Transverse colon (tissue), 4 donors: ENCODE data around the gene LCTL. TPM values are rescaled to one million over a fixed set of nuclear protein-coding genes. Genes with fewer than 3 reads are reported as not detected.
A peak's percentile ranks its signal among the peaks of the same experiment; 100 is the strongest.

Source experiments
- DNase-seq: peaks from one replicate; pipeline ENCODE4 v3.0.0-alpha.2; 2019
- H3K27ac ChIP-seq, 4 donors: fragments of 200-600 bp; sonication (generic); 2 replicates each; pipeline ENCODE4 v1.5.1; 2016 to 2018; ENCODE audit warnings: inconsistent platforms in 4 of 4
- H3K27me3 ChIP-seq: fragments of 200-600 bp; sonication (generic); 2 replicates; pipeline ENCODE4 v1.5.1; 2017; ENCODE audit warnings: inconsistent platforms
- H3K36me3 ChIP-seq, 4 donors: fragments of 200-600 bp; sonication (generic); 2 replicates each; pipeline ENCODE4 v1.5.1; 2017 to 2019; ENCODE audit warnings: inconsistent platforms in 4 of 4
- H3K4me1 ChIP-seq, 4 donors: fragments of 200-600 bp; sonication (generic); 2 replicates each; pipeline ENCODE4 v1.5.1; 2017 to 2020; ENCODE audit warnings: inconsistent platforms in 4 of 4
- H3K4me3 ChIP-seq, 4 donors: fragments of 200-600 bp; sonication (generic); 1 replicate in 1 of 4; 2 replicates in 3 of 4; pipeline versions ENCODE4 v1.5.1 to v1.6.1; 2017 to 2019; ENCODE audit warnings: inconsistent platforms in 4 of 4
- H3K9me3 ChIP-seq, 2 donors: fragments of 200-600 bp; sonication (generic); 2 replicates each; pipeline ENCODE4 v1.5.1; 2017 to 2019; ENCODE audit warnings: inconsistent platforms in 2 of 2
- CTCF ChIP-seq, 5 experiments: fragments of 200-600 bp in 3 of 5; fragments of 450-650 bp in 2 of 5; sonication (generic) in 3 of 5; IDR thresholded peaks; 1 replicate in 2 of 5; 2 replicates in 3 of 5; pipeline ENCODE4 v1.5.1; 2016 to 2017; ENCODE audit warnings: antibody characterized with exemption in 5 of 5, inconsistent platforms in 3 of 5, mild to moderate bottlenecking in 2 of 5, moderate library complexity in 1 of 5
- EP300 ChIP-seq: sonication (generic); formaldehyde crosslinking; IDR thresholded peaks from one replicate; pipeline ENCODE4 v1.6.1; 2017; ENCODE audit warnings: antibody characterized with exemption, low read depth
- POLR2A ChIP-seq: fragments of 450-650 bp; IDR thresholded peaks from one replicate; pipeline ENCODE4 v1.6.1; 2016; ENCODE audit warnings: antibody characterized with exemption, mild to moderate bottlenecking, moderate library complexity
- POLR2AphosphoS5 ChIP-seq, 3 donors: sonication (generic); formaldehyde crosslinking; IDR thresholded peaks; one replicate each; pipeline ENCODE4 v1.6.1; 2016; ENCODE audit warnings: antibody characterized with exemption in 3 of 3
- WGBS, 2 donors: methylation state at CpG; one replicate each; pipeline ENCODE4 v1.1.5; 2018; ENCODE audit warnings: low coverage in 1 of 2; 5-methylcytosine and 5-hydroxymethylcytosine counted together
- in situ Hi-C, 4 donors: fragments of 200-750 bp; cut with MboI; loops; one replicate each; pipeline versions ENCODE4 v1.15.0 to v1.15.1; 2017; ENCODE audit warnings: low sequenced_read_pairs in 3 of 4, low pct_ligation_motif_present in 1 of 4, low pct_unique_long_range_greater_than_20kb in 1 of 4
- intact Hi-C: fragments of 100-400 bp; cut with DNase I; formaldehyde crosslinking; loops from one replicate; pipeline ENCODE4 v1.15.1; 2023; ENCODE audit warnings: low total_unique reads
- total RNA-seq, 4 donors: library from RNA; depleted of rRNA; stranded (reverse); fragments of >200 nt; gene quantifications; one replicate each; pipeline ENCODE4 v1.1.0, GENCODE V29; 2016

The LCTL gene
- total RNA-seq, 4 donors from 2014 or later = not detected

GRCh38 chr15:66508293-66508883 lies 57.4 kb downstream of the LCTL start:
- intact Hi-C loops = no loop called here
- 79 to 93% methylated on average over 3 of the region's 3 CpGs for WGBS, 2 donors
- in situ Hi-C loops = no loop called here
- no peak for DNase-seq
- TF ChIP-seq CTCF (IDR thresholded peaks at IDR 0.05) = no peak
- no peak for TF ChIP-seq EP300
- no peak for TF ChIP-seq POLR2A
- no peak for TF ChIP-seq POLR2AphosphoS5 (IDR thresholded peaks at IDR 0.05)
- H3K27me3 ChIP-seq = no peaks in the 10 kb centered on the region
- H3K36me3 ChIP-seq = no peaks in the 10 kb centered on the region
- H3K27ac ChIP-seq = no peak overlapping the region
- no peaks in the 10 kb centered on the region for H3K9me3 ChIP-seq
- peaks cover 4 to 17% (median 10%) of the 10 kb centered on the region in 4 donors for H3K4me1 ChIP-seq
- H3K4me3 ChIP-seq = no peak overlapping the region

- Histone ChIP-seq H3K36me3 (peaks cover 0 to 22% (median 10%) of the 10 kb centered on the region in 4 donors), H3K27me3 (no peaks in the 10 kb centered on the region), H3K9me3 (no peaks in the 10 kb centered on the region), H3K4me3 (peak overlapping the region in 3 of 4 donors; percentile 58 to 93 (median 84)), H3K4me1 (peaks cover 11 to 32% (median 22%) of the 10 kb centered on the region in 4 donors), H3K27ac (peak overlapping the region; percentile 88 to 98 (median 92))
- TF ChIP-seq EP300 (no peak), CTCF (IDR thresholded peaks at IDR 0.05) (no peak), POLR2A (no peak)
- no peak for DNase-seq
- WGBS, 2 donors = 52% methylated on average over 4 of the region's 4 CpGs
- intact Hi-C loops (loop anchor here (2.0 kb wide), 1 partner anchor 119 kb away; the partner anchor contains the start of gene MAP2K1), in situ Hi-C loops (no loop called here)
These were observed 60.0 kb downstream of the LCTL start for GRCh38 chr15:66505818-66506217.

GRCh38 chr15:66505430-66505811 lies 60.4 kb downstream of the LCTL start:
- 1 to 3% methylated on average over 4 to 13 of the region's 13 CpGs for WGBS, 2 donors
- Histone ChIP-seq H3K27me3 (no peaks in the 10 kb centered on the region), H3K4me3 (peak overlapping the region; percentile 58 to 96 (median 88)), H3K9me3 (no peaks in the 10 kb centered on the region), H3K36me3 (peaks cover 0 to 26% (median 12%) of the 10 kb centered on the region in 4 donors), H3K27ac (peak overlapping the region; percentile 88 to 98 (median 92)), H3K4me1 (peaks cover 11 to 32% (median 22%) of the 10 kb centered on the region in 4 donors)
- TF ChIP-seq EP300 (no peak), POLR2A (no peak), CTCF (IDR thresholded peaks at IDR 0.05) (no peak), POLR2AphosphoS5 (IDR thresholded peaks at IDR 0.05) (no peak)
- no peak for DNase-seq
- intact Hi-C loops (loop anchor here (2.0 kb wide), 1 partner anchor 119 kb away; the partner anchor contains the start of gene MAP2K1), in situ Hi-C loops (no loop called here)

- Histone ChIP-seq H3K27ac (peak within 1 kb of the TSS; percentile 88 to 98 (median 92)), H3K4me3 (peak within 1 kb of the TSS; percentile 58 to 96 (median 88)), H3K36me3 (peaks cover 0 to 33% (median 15%) of the 10 kb centered on the region in 4 donors), H3K9me3 (no peaks in the 10 kb centered on the region), H3K4me1 (peaks cover 11 to 32% (median 22%) of the 10 kb centered on the region in 4 donors), H3K27me3 (no peaks in the 10 kb centered on the region)
- DNase-seq = peak; percentile 82
- 0 to 2% methylated on average over 9 to 46 of the region's 46 CpGs for whole genome bisulfite sequencing, 2 donors
- TF ChIP-seq CTCF (IDR thresholded peaks at IDR 0.05) (peak in 4 of 5 experiments; percentile 11 to 44 (median 32)), POLR2AphosphoS5 (IDR thresholded peaks at IDR 0.05) (peak; percentile 97 to 99 (median 99)), POLR2A (peak; percentile 98), EP300 (no peak)
- intact Hi-C loops = loop anchor here (2.0 kb wide), 1 partner anchor 118 kb away; the partner anchor contains the start of gene MAP2K1
- in situ Hi-C loops = no loop called here
These were observed 61.0 kb downstream of the LCTL start, which contains the start of the genes RPL4 and ZWILCH for GRCh38 chr15:66504563-66505429. RPL4 (minus strand) TSS chr15:66504855; CDS start chr15:66504790, 65 bp downstream. ZWILCH (plus strand) TSS chr15:66505326; CDS start chr15:66505339, 13 bp downstream.
